Measurements from ENCODE around the gene KIRREL1.

Gene KIRREL1

DNA sequence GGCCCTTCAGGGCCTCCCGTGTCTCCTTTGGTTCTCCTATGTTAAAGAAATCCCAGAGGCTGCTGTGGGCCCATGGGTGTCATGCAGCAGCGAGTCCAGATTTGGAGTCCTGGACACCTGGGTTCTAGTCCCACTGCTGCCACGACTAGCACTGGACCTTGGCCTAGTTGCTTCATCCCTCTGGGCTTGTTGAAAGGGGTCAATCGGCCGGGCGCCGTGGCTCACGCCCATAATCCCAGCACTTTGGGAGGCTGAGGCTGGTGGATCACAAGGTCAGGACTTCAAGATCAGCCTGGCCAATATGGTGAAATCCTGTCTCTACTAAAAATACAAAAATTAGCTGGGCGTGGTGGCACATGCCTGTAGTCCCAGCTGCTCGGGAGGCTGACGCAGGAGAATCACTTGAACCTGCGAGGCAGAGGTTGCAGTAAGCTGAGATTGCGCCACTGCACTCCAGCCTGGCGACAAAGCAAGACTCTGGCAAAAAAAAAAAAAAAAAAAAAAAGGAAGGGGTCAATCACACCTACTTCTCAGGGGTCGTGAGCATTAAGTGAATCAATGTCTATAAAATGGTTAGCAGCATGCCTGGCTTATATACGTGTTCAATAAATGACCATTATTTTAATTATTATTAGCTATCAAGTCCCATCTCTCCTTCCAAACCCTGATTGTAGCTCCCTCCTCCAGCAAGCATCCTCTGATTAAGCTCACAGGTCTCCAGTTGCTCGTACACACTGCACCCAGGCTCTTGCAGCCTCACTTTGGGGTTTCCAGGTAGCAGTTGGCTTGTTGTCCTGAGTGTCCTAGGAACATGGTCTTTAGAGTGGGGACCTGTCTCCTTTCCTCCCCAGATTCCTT lies 43.8 kb downstream of the KIRREL1 start:
- no peak for DNase-seq

DNA sequence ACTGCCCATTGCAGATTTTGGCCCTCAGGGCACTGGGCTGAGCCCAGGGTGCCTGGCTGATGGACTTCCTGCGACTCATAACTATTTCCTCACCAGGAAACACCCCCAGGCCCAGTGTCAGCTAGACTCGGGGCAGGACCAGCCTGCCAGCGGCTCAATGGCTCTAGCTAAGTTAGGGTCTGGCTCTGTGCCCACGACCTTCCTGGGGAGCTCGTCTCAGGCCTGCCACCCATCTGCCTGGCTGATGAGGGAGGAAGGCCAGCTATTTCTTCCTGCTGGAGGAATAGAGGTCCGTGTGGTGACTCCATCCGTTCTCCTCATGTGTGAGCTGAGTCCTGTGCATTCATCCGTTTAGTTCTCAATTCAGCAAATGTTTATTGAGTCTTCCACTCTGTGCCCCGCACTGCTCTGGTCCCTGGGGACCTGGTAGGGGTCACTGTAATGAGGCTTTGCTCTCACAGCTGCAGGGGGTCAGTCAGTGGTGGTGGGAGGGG lies 44.5 kb downstream of the KIRREL1 start:
- DNase-seq: peak; percentile 70

DNA sequence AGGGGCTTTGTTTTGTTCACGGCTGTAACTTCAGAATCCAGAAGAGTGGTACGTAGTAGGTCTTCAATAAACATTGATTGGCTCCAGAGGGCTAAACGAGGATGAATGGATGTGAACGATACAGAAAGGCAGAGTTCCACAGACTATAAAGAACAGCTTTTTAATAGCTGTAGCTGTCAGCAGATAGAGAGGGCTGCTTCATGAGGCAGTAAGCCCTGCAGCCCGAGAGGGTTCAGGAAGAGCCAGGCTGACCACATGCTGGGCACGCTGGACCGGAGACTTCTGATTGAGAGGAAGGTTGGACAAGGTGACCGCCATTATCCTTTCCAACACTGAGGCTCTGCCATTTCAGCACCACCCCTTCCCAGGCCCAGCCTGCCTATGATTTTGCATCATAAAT lies 45.3 kb downstream of the KIRREL1 start:
- peak; percentile 49 for DNase-seq

DNA sequence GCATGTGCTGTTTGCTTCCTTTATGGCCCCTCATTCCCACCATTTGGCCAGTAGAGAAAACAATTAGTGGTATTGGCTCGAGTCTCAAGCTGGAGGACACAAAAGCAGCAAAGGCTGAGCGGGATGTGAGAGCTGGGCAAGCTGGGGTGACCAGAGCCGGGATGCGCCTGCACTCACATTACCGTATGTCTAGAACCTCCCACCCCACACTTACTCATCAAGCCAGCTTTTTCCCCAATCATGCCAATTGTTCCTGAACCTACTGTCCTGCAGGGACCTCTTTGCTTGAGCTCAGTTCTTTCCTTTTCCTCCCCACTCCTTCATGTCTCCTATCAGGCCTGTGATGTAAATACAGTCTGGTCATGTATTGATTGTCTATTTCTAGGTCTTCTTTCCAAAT lies 45.9 kb downstream of the KIRREL1 start:
- no peak for DNase-seq

DNA sequence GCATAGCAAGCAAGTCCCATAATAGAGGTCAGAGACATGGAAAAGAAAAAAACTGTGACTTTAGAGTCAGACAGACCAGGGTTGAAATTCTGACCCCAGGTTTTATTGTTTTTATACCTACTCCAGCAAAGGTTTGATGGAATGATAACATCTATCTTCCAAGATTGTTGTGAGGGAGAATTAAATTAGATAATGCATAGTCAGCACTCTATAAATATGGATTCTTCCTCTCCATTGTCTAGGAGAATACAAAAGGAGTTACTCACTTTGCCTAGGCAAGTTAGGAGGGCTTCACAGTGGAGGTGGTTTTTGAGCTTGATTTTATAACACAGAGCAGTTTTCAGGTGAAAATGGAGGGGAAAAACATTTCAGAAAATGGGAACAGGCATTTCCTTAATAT lies 46.9 kb downstream of the KIRREL1 start:
- no peak for DNase-seq

DNA sequence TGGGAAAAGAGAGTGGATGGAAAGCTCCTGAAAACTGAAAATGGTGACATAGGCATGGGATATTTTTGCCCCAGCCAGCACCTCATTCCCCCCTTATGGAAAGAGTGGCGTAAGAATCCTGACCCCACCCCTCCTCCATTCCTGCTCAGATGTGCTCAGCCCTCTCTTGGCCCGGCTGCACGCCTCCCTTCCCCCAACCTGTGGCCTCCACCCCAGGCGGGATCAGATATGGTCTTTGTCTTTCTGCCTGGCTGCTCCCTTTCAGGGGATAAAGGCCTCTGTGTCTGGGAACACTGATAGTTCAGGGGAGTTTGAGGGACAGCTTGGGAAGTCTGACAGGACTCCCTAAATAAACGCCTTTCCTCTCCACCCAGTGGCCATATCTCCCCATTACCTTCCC lies 49.8 kb downstream of the KIRREL1 start:
- peak; percentile 88 for DNase-seq

DNA sequence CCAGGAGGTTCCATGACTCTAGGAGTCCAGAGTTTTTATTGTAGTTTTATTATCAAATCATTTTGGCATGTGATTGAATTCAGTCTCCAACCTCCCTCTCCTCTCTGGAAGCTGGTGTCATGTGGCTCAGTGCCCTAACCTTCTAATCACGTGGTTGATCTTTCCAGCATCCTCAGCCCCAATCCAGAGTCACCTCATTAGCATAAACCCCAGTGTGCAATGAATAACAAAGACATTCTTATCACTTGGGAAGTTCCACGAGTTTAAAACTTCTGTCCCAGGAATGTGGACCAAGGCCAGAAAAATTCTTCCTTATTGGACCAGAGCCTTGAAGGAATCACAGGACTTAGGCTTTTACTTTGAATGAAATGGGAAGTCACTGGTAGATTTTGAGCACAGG lies 52.2 kb downstream of the KIRREL1 start:
- DNase-seq: no peak

DNA sequence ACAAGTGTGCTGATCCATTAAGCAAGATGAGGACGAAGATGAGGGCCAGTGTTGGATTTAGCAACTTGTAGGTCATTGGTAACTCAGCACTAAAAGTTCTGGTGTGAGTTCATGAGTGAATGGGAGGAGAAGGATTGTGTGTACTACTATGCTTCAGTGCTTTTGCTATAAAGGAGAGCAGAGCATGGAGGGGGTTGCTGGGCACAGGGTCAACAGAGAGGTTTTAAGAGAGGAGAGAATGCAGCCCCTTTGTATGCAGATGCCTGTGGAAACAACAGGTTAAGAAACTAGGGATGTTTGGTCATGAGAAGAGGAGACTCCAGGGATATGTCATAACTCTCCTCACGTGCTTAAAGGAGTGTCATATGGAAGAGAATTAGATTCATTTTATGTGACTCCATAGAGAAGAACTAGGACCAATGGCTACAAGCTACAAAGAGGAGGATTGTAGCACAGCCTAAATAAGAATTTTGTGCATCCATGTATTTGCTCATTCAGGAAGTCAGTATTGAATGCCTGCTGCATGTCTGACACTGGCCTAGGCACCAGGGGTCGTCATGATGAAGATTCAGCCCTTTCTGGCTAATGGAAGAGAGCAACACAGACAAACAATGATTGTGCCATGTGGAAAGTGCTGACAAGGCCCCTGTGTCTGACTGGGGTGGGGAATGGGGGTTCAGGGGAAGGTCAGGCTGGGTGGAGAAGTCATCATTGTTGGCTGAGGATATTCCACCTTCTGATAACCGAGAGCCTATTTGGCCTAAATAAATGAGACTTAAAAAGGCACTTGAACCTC lies 53.5 kb downstream of the KIRREL1 start:
- DNase-seq: no peak

DNA sequence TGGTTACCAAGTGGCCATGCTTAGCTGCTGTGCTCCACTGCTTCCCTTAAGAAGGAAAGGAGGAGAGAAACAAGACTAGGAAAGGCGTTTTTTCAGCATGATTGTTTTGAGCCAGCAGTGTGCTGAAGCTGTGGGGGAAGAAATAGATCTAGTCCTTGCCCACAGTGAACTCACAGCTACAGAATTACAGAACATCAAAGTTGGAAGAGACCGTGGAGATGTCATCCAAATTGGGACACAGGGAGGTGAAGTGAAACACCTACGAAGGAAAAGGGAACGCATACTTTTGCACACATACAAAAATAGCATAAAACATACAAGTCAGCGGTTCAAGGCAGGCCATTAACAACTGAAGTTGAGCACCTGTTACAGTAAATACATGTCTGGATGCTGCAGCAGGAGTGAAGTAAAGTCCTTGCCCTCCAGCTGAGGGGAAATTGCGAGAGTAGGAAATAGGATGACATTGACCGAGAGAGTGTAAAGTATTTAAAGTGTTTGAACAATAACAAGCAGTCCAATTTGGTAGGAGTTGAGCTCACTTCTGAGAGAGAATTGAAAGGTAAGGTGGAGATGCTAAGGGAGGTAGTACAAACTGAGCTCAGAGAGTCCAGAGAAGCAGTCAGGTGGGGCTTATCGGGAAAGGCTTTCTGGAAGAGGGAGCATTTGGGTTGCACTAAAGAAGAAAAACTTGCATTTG lies 55.1 kb downstream of the KIRREL1 start:
- no peak for DNase-seq

DNA sequence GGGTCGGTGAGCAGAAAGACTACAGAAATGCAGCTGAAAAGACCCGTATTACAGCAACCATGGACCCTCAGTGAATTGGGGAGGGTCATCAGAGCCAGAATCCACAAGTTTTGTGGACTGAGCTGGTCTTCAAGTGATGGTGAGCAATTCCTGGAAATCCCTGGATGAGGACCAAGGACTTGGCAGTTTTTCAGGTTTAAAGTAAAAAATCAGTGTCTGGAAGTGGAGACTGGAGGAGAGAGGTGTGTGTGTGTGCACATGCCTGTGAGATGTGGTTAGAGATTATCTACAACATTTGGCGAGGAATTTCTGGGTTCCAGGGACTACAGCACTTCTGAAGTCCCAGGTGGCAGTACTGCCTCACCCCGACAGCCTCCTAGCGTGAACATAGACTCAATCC lies 56.4 kb downstream of the KIRREL1 start:
- no peak for DNase-seq

DNA sequence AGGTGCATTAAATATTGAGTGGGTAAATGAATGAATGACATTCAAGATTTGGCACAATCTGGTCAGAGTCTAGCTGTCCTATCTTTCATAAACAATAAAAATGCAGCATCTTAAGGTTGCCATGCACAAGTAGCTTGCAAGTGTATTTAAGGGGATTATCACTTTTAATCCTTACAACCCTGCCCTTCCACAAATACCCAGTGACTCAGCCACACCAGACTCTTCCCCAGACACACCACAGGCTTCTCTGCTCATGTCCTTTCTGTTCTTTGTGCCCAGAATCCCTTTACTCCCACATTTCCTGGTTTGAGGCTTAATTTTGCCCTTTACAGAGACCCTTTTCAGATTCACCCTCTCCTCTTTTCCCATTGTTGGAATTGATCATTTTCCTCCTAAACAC lies 59.8 kb downstream of the KIRREL1 start:
- no peak for DNase-seq

DNA sequence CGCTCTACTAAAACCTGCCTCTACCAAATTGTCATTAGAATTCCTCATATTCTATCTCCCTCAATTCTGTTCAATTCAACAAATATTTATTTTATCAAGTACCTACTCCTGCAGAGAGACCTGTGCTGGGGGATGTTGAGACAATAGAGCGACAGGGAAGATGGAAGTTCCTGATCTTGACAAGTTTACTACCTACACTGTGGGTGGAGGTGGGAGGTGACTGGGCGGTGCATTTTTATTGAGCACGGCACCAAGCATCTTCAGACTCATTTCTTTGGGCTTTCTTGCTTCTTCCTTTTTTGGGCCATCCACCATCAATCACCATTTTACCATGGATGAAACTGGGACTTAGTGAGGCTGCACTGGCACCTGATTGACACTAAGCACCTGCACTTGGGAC lies 61.3 kb downstream of the KIRREL1 start:
- DNase-seq: no peak

DNA sequence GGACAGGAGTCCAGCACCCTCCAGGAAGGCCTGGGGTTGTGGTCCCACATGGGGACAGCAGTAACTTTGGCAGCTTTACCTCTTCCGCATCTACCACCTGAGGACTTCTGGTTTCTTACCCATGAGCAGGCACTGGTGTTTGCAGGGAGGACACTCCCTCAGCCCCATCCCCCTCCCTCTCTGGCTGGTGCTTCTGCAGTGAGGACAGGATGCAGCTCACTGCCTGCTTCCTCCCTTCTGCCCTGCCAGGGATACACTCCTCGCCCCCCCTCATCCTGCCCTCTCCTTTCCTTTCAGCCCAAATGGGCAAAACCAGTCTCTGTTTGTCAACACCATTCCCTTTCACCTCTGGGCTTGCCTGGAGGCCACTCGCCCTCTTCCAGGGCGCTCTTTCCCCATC lies 62.4 kb downstream of the KIRREL1 start:
- no peak for DNase-seq

DNA sequence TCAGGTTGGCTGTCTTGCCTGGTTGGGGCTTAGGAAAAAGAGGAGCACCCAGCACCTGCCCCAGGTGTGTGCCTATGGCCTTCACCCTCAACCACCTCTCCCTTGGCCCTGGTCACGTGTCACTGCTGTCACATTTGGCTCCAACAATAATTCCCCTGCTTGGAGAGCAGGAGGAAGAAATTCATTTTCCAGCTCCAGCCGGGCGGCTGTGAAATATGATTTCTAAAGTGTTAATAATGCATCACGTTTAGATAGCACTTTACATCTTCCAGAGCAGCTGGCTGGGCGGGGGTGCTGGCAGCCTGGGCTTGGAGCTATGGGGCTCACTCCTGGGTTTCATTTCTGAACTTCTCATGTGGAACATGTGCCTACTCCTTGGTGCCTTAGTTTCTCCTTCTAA lies 63.1 kb downstream of the KIRREL1 start:
- no peak for DNase-seq

DNA sequence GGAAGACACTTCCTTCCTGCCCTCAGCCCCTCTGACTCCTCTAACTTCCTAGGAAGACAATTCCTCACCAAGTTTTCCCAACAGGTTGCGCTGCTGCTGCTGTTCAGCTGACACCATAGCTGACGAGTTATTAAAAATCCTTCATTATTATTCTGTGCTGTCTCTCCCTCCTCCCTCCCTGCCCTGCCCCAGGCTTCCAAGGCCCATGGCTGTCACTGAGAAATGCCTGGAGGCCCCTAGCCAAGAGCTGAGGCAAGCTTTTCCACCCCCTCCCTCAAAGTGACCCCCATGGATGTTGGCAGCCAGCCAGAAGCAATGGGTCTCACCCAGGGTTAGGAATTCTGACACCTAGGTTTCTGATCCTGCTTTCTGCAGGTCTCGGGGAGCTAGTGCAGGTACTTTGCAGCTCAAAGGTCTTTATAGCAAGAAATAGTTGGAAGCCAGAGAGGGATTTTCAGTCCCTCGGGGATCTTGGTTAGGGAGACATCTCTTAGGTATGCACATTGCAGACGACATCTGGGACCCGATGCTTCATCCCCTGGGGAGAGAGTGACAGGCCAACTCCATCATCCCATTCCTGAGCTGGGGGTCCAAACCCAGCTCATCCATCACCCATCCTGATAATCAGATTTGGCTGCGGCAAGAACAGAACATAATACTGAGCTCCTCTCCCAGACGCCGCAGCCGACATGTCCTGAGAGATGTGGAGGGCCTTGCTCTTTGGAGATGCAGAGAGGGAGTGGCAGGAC lies 65.0 kb downstream of the KIRREL1 start:
- no peak for DNase-seq

DNA sequence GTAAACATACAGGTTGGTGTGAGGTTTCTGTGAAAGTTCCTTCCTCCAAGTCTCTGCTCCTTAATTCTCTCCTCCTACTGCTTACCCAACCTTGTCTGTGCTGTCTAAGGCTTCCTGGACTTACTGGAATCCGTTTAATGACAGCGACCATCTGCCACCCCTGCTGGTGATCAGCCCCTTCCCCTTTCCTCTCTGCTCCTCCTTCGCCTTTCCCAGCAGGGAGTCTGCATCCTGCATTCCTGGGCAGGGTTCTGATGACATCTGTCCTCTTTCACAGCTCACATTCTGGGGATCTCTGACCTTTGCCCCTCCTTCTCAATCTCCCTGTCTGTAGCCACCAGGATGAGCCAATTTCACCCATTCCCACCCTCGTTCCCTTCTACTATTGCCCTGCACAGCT lies 66.5 kb downstream of the KIRREL1 start:
- peak; percentile 56 for DNase-seq

DNA sequence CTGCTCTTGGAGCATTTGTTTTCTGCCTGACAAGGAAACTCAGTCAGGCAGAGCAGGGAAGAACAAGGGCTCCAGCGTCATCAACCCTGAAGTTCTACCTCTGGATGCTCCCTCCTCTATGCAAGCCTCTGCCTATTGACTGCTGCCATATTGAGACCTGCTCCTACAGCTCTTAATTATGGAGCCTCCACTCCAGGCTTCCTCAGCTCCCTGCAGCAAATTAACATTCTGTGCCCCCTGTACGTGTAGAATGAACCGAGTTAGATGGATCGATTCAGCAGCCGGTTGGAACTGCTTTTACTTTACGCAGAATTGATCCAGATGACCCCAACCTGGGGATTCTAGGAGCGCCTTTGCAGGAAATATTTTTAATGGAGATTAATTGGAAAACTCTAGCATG lies 68.7 kb downstream of the KIRREL1 start:
- DNase-seq: no peak

DNA sequence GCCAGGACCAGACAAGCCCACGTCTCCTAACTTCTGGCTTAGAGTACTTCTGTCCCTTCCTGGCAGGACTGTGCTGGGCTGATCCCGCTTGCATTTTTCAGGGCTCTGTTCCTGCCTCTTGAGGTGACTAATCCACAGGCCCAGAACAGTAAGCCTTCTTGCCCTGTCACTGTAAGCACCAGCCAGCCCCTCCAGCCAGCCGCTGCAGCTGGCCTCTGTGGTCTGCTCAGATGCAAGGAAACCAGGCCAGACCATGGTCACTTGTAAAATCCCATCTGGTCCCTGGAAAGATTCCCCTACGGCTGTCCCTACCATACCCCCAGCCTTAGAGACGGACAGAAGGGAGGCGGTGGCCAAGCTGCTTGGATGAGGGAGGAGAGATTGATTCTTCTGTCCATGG lies 74.2 kb downstream of the KIRREL1 start:
- DNase-seq: peak; percentile 67

DNA sequence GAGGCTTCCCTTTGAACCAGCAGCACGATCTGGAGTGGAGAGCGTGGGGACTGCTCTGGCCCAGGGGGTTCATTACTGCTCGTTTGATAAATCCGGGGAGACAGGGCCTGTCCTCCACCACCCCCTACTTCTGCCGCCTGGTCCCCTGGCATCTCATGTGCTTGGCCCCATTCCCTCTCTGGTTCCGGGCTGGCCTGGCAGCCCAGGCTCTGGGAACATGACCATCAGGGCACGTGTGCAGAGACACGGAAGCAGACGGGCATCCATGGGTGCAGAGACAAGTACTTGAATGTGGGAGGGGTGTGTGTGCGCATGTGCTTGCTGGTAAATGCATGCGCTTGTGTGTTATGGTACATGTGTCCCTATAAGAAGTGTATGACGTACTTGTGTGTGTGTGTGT lies 75.5 kb downstream of the KIRREL1 start:
- peak; percentile 61 for DNase-seq

DNA sequence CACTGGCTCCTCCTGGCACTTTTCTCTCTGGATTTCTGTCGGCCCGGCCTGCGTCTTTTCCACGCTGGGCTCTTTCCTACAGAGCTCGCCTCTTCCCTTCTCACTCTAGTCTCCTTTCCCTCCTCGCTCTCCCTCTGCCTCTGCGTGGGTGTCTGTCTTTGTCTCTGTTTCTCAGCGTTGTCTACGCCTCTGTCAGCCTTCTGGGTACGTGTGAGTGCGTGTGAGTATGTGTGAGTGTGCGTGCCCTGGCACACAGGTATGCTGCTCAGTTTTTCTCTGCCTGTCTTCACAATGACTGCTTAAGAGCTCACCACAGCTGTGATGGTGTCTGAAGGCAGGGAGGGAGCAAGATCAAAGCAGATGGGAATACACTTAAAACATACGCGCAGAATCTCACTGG lies 77.7 kb downstream of the KIRREL1 start:
- no peak for DNase-seq

DNA sequence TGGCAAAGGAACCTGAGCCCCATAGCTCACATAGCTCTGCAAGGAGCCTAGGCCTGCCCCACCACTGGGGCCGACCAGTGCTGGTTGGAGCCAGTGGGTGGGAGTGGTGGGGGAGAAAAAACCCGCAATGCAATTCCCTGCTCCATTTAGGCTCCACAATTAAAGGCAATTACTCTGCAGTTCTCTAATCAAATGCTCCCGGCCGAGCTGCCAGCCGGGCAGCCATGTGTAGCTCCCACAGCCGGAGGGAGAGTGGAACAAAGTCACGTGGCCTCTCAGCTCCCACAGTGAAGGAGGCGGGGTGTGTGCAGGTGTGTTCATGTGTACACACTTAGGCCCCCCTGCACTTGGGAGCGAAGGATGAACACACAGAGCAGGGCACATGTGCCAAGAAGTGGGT lies 81.6 kb downstream of the KIRREL1 start:
- peak; percentile 59 for DNase-seq

DNA sequence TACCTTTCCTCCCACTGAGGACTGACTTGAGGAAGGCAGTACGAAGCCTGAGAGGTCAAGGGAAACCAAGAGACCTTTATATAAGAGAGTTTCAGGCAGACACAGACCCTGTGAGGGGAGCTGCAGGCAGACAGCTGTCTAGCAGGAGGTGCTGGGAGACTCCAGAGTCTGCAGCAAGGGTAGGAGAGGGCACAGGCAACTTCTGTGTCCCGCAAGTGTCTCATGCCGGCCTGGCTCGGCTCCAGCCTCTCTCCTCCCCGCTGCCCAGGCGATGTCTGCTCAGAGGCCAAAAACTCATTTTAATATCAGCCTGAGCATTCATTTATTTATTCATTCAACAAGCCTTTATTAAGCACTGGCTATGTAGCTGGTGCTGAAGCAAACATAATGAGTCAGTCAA lies 83.0 kb downstream of the KIRREL1 start:
- DNase-seq: no peak

All from retina (tissue), 1 donor.